NOMO-1 (cell line): ENCODE measurements around the gene VSX2.

ENCODE experiments used
- DNase-seq, 2 experiments: peaks; one replicate each; lab custom pipeline; 2025; ENCODE audit not compliant: unreplicated experiment in 2 of 2; lab: John Stamatoyannopoulos, UW

Gene VSX2

GRCh38 chr14:74297986-74298385, 58.7 kb downstream of the VSX2 start:
- no peak for DNase-seq

- no peak for DNase-seq
Measured at GRCh38 chr14:74299061-74299545, 59.9 kb downstream of the VSX2 start.

GRCh38 chr14:74301594-74302151, 62.4 kb downstream of the VSX2 start:
- no peak for DNase-seq

GRCh38 chr14:74302152-74302628, 62.9 kb downstream of the VSX2 start:
- DNase-seq: peak; percentile 49 to 80

GRCh38 chr14:74302634-74303569, 63.7 kb downstream of the VSX2 start, which contains the start of gene ABCD4:
Gene ABCD4, minus strand, starts transcription at chr14:74302934. Its CDS starts 22 bp downstream, at chr14:74302912.
- DNase-seq: peak; percentile 90 to 92

GRCh38 chr14:74308695-74309094, 69.4 kb downstream of the VSX2 start:
- no peak for DNase-seq

GRCh38 chr14:74309125-74310022, 70.1 kb downstream of the VSX2 start:
- peak in 1 of 2 experiments; percentile 53 for DNase-seq

GRCh38 chr14:74312161-74312560, 72.9 kb downstream of the VSX2 start:
- no peak for DNase-seq
